SU-DHL-6 (cell line): ENCODE results near the gene SRRT.

ENCODE experiments used
- H2AFZ ChIP-seq: fragments of 200-600 bp; sonication (generic); 2 replicates; pipeline ENCODE4 v1.6.1; 2014; ENCODE audit warnings: low read depth, mild to moderate bottlenecking, moderate library complexity, mixed read lengths, antibody characterized with exemption, low read length; ENCODE audit not compliant: severe bottlenecking
- H3F3A ChIP-seq: fragments of 200-600 bp; shearing (Covaris generic); 2 replicates; pipeline ENCODE4 v1.6.0; 2016; ENCODE audit warnings: antibody characterized with exemption, mild to moderate bottlenecking; ENCODE audit not compliant: insufficient read depth
- H3K27ac ChIP-seq: fragments of 200-600 bp; sonication (generic); 2 replicates; pipeline ENCODE4 v1.5.1; 2016; ENCODE audit warnings: low read depth, mild to moderate bottlenecking, low read length, moderate library complexity, mixed read lengths
- H3K27me3 ChIP-seq: fragments of 200-600 bp; sonication (generic), shearing (Covaris generic); 2 replicates; pipeline ENCODE4 v1.6.0; 2014; ENCODE audit warnings: mild to moderate bottlenecking, low read length
- H3K36me3 ChIP-seq: fragments of 200-600 bp; sonication (generic); 2 replicates; pipeline ENCODE4 v1.6.1; 2014; ENCODE audit warnings: mild to moderate bottlenecking, low read length, mixed read lengths
- H3K4me2 ChIP-seq: fragments of 300-600, 200-600 bp; shearing (Covaris generic), sonication (generic); 2 replicates; pipeline ENCODE4 v1.6.0; 2014; ENCODE audit warnings: low read length, low read depth, mild to moderate bottlenecking; ENCODE audit not compliant: poor library complexity, severe bottlenecking
- H3K4me3 ChIP-seq: fragments of 200-600 bp; sonication (generic); 2 replicates; pipeline ENCODE4 v1.5.1; 2014; ENCODE audit warnings: antibody characterized with exemption, low read length, mild to moderate bottlenecking, mixed read lengths; ENCODE audit not compliant: insufficient read depth, poor library complexity, severe bottlenecking
- H3K79me2 ChIP-seq: fragments of 200-600 bp; sonication (generic); 2 replicates; pipeline ENCODE4 v1.6.1; 2014; ENCODE audit warnings: mild to moderate bottlenecking, low read length, moderate library complexity; ENCODE audit not compliant: insufficient read depth
- H3K9ac ChIP-seq: fragments of 200-600 bp; sonication (generic); 2 replicates; pipeline ENCODE4 v1.7.0; 2014; ENCODE audit warnings: mild to moderate bottlenecking, low read length
- H3K9me2 ChIP-seq: fragments of 200-600 bp; sonication (generic); replicated peaks from 2 replicates; pipeline ENCODE4 v1.6.1; 2014; ENCODE audit warnings: low read length; ENCODE audit not compliant: insufficient read depth
- H3K9me3 ChIP-seq: fragments of 200-600 bp; sonication (generic); 2 replicates; pipeline ENCODE4 v1.6.1; 2014; ENCODE audit warnings: low read length, mixed read lengths; ENCODE audit not compliant: insufficient read depth
- H4K20me1 ChIP-seq: fragments of 200-600 bp; sonication (generic); 2 replicates; pipeline ENCODE4 v1.6.1; 2014; ENCODE audit warnings: low read depth, mild to moderate bottlenecking, antibody characterized with exemption, low read length, moderate library complexity, mixed read lengths
- CTCF ChIP-seq: fragments of 200-600 bp; sonication (generic); IDR thresholded peaks from one replicate; pipeline ENCODE4 v1.5.1; 2017; ENCODE audit warnings: antibody characterized with exemption, mild to moderate bottlenecking, low read length, moderate library complexity; ENCODE audit not compliant: insufficient read depth, poor library complexity, severe bottlenecking
- EZH2phosphoT487 ChIP-seq: fragments of 200-600 bp; sonication (generic), shearing (Covaris generic); conservative IDR thresholded peaks from 2 replicates; pipeline ENCODE4 v1.6.1; 2018; ENCODE audit warnings: mild to moderate bottlenecking, antibody characterized with exemption, low read length, moderate library complexity, mixed read lengths

The SRRT gene, protein sequence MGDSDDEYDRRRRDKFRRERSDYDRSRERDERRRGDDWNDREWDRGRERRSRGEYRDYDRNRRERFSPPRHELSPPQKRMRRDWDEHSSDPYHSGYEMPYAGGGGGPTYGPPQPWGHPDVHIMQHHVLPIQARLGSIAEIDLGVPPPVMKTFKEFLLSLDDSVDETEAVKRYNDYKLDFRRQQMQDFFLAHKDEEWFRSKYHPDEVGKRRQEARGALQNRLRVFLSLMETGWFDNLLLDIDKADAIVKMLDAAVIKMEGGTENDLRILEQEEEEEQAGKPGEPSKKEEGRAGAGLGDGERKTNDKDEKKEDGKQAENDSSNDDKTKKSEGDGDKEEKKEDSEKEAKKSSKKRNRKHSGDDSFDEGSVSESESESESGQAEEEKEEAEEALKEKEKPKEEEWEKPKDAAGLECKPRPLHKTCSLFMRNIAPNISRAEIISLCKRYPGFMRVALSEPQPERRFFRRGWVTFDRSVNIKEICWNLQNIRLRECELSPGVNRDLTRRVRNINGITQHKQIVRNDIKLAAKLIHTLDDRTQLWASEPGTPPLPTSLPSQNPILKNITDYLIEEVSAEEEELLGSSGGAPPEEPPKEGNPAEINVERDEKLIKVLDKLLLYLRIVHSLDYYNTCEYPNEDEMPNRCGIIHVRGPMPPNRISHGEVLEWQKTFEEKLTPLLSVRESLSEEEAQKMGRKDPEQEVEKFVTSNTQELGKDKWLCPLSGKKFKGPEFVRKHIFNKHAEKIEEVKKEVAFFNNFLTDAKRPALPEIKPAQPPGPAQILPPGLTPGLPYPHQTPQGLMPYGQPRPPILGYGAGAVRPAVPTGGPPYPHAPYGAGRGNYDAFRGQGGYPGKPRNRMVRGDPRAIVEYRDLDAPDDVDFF

DNA sequence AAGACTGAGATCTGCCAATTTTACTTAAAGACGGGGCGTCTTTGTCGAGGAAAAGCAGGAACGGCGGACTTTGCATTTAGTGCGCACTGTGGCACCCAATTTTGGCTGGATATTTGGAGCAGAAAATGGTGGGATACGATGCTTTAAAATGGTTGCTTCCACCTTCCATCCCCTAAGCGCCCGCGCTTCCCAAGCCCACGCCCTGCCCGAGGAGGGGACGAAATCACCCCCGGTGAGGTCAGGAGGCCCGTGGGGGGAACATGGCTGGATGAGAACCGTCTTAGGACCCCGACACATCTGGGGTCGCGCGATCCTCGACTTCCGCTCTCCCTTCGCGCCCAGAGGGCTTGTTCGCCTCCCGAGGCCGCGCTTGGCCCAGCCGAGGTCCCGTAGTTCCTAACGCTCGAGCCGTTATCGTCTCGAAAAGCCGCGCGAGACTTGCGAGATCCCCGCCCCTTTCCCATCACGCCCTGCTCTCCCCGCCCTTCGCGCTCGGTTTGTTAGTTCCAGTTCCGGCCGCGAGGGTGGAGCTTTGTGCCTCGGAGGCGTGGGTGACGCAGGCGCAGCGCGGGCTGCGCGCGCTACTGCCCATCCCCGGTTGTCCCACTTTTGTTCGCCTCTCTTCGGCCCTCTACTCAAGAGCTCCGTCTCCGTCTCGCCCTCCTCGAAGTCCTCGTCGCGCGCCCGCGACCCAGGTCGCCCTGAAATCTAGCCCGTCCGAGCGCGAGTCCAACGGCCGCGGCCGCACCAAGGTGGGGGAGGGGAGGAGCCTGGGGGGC is at the start of gene SRRT:
TSS of gene SRRT (plus strand) at position 527 of the 779 bp plus-strand sequence. CDS start 488 bp downstream, outside the sequence.
- peaks cover 18% of the 10 kb centered on the region for H3K36me3 ChIP-seq
- no peaks in the 10 kb centered on the region for H3K9me2 ChIP-seq
- peak within 1 kb of the TSS; percentile 79 for H3K27ac ChIP-seq
- no peaks in the 10 kb centered on the region for H3F3A ChIP-seq
- peak within 1 kb of the TSS; percentile 83 for H3K4me2 ChIP-seq
- peak within 1 kb of the TSS; percentile 88 for H3K4me3 ChIP-seq
- H3K27me3 ChIP-seq = no peaks in the 10 kb centered on the region
- TF ChIP-seq EZH2phosphoT487 = no peak
- no peak for TF ChIP-seq CTCF
- peaks cover 48% of the 10 kb centered on the region for H3K79me2 ChIP-seq
- H3K9ac ChIP-seq = peak within 1 kb of the TSS; percentile 96
- peaks cover 17% of the 10 kb centered on the region; the same call in 1 of the 2 replicates for H4K20me1 ChIP-seq
- H2AFZ ChIP-seq = peak within 1 kb of the TSS; percentile 44
- H3K9me3 ChIP-seq = no peaks in the 10 kb centered on the region

DNA sequence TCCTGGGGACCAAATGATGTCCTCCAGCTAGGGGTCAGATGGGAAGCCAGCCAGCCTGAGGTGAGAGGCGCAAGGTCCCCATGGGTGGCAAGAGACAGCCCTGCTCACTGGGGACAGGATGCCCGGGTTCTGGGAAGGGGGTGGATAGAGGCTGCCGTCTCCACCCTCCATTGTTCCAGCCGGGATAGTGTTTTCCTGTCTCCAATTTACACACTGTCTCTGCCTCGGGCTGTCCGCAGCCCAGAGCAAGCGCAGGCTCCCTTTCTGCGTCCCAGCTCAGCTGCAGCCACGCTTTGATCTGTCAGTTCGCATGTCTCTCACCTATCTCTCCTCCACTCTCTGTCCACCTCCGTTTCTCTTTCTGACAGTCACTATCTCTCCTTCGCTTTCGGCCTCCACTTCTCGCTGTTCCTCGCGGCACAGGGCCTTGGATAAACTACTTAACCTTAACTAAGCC is 49.7 kb upstream of the SRRT start:
- Histone ChIP-seq H2AFZ (no peak overlapping the region), H3K4me3 (no peak overlapping the region)

More for the DNA sequence above, 49.7 kb upstream of the SRRT start:
- Histone ChIP-seq H3K36me3 (no peaks in the 10 kb centered on the region), H3K4me2 (no peak overlapping the region), H3K9ac (no peak overlapping the region), H3K9me3 (no peaks in the 10 kb centered on the region), H4K20me1 (no peaks in the 10 kb centered on the region), H3K27me3 (no peaks in the 10 kb centered on the region), H3K79me2 (no peaks in the 10 kb centered on the region), H3K27ac (no peak overlapping the region), H3K9me2 (no peaks in the 10 kb centered on the region), H3F3A (no peaks in the 10 kb centered on the region)
- no peak for TF ChIP-seq EZH2phosphoT487
- TF ChIP-seq CTCF = no peak
